Hair follicle dermal papilla cell (primary cell): ENCODE measurements around the gene P3H4. TPM values are rescaled to one million over a fixed set of nuclear protein-coding genes. Genes with fewer than 3 reads are reported as not detected.

ENCODE experiments used
- total RNA-seq: library from RNA; depleted of rRNA; stranded (reverse); fragments of >200 nt; gene quantifications from 2 replicates; pipeline ENCODE4 v1.2.3, GENCODE V29; 2012

Gene P3H4, protein sequence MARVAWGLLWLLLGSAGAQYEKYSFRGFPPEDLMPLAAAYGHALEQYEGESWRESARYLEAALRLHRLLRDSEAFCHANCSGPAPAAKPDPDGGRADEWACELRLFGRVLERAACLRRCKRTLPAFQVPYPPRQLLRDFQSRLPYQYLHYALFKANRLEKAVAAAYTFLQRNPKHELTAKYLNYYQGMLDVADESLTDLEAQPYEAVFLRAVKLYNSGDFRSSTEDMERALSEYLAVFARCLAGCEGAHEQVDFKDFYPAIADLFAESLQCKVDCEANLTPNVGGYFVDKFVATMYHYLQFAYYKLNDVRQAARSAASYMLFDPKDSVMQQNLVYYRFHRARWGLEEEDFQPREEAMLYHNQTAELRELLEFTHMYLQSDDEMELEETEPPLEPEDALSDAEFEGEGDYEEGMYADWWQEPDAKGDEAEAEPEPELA
- total RNA-seq = 53.8 and 72.7 TPM in 2 replicates

DNA sequence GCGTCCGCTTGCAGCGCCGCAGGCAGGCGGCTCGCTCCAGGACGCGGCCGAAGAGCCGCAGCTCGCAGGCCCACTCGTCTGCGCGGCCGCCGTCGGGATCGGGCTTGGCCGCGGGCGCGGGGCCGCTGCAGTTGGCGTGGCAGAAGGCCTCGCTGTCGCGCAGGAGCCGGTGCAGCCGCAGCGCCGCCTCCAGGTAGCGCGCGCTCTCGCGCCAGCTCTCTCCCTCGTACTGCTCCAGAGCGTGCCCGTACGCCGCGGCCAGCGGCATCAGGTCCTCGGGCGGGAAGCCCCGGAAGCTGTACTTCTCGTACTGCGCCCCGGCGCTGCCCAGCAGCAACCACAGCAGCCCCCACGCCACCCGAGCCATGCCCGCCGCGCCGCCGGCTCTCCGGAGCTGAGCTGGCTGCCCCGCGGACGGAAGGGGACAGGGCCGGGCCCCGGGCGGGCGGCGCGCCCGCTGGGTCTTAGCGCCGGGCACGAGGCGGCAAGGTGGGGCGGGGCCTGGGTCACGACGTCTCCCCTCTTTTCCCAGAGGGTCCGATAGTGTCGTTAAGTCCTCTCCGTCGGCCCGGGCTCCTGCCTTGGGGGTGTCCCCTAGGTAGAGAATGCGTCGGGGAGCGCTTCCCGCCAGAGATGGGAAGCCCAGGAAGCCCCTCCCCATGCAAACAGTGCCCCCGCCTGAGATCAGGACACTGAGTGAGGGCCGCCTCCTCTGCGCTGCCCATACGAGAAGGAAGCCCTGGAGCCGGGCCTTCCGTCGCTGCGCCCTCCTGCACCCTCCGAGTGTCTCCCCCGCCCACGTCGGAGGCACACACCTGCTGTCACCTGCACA, at the start of gene P3H4:
TSS of gene P3H4 (minus strand) at position 401 of the 832 bp plus-strand sequence. CDS start at position 367, 34 bp downstream.

DNA sequence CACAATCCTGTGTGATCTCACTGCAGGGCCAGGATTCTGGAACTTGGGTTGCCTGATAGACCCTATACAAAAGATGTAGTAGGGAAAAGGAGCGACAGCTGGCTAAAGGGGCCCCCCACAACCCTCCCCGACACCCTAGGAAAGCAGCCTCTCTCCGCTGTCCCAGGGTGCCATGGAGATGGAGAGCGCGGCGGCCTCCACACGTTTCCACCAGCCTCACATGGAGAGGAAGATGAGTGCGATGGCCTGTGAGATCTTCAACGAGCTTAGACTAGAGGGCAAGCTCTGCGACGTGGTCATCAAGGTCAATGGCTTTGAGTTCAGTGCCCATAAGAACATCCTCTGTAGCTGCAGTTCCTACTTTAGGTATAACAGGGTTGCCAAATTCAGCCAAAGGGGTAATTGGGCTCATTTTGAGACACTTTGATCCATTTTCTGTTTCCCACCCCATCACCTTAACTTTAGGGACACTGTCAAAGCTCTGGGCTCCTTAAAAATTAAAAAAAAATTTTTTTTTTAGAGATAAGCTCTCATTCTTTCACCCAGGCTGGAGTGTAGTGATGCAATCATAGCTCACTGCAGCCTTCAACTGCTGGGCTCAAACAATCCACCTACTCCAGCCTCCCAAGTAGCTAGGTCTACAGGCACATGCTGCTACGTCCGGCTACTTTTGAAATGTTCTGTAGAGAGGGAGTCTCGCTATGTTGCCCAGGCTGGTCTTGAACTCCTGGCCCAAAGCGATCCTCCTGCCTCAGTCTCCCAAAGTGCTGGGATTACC, 26.2 kb upstream of the P3H4 start, which contains the start of gene KLHL10:
TSS of gene KLHL10 (plus strand) at position 65 of the 778 bp plus-strand sequence. CDS start at position 173, 108 bp downstream.

DNA sequence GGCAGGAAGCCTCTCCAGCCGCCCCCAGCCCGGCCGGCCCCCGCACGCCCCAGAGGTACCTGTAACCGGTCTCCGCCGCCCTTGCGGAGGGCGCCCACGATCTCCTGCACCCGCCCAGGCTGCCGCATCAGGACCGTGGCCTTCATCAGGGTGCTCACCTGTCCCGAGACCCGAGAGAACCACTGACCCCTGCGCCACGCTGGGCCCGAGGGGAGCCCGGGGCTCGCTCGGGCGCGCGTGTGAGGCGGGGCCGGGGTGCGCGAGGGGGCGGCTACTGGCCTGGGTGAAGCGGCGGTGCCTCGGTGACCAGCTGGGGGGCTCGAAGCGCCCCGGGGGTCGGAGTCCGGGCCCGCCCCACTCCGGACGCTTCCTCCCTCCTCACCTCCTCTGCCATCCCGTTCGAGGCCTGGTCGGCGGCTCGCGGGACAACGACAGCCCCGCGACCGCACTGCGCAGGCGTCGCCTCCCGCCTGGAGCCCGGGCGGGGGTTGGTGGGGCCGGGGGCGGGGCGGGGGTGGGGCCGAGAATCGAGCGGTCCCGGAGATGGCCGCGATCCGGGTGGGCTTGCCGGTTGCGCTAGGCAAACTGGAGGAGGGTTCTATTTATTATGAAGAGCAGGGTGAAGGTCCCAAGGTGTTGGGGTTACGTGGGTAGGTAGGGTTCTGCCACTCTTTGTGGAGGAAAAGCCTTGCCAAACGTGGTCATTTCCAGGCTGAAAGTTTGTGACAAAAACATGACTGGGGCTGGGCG, 24.2 kb upstream of the P3H4 start, which contains the start of gene NT5C3B:
TSS of gene NT5C3B (minus strand) at position 433 of the 750 bp plus-strand sequence. CDS start at position 394, 39 bp downstream.

DNA sequence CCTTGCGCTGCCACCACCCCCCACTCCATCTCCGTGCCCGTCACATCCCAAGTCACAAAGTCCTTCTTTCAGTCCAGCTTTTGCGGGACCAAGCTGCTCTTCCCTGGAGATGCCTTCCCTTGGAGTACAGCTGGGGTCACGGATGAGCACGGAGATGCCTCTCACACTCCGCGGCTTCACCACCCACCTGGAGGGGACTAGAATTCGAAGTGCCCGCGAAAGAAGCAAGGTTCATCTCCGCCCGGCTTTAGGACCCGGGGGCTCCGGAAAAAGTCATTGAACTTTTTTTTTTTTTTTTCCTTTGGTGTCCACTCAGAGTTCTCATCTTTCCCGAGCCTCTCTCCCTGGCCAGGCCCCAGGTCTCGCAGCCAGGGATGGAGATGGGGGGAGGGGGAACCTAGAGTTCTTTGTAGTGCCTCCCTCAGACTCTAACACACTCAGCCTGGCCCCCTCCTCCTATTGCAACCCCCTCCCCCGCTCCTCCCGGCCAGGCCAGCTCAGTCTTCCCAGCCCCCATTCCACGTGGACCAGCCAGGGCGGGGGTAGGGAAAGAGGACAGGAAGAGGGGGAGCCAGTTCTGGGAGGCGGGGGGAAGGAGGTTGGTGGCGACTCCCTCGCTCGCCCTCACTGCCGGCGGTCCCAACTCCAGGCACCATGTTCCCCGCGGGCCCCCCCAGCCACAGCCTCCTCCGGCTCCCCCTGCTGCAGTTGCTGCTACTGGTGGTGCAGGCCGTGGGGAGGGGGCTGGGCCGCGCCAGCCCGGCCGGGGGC, 817 bp upstream of the P3H4 start, which contains the start of gene FKBP10:
TSS of gene FKBP10 (plus strand) at position 624 of the 771 bp plus-strand sequence. CDS start at position 655, 31 bp downstream.

DNA sequence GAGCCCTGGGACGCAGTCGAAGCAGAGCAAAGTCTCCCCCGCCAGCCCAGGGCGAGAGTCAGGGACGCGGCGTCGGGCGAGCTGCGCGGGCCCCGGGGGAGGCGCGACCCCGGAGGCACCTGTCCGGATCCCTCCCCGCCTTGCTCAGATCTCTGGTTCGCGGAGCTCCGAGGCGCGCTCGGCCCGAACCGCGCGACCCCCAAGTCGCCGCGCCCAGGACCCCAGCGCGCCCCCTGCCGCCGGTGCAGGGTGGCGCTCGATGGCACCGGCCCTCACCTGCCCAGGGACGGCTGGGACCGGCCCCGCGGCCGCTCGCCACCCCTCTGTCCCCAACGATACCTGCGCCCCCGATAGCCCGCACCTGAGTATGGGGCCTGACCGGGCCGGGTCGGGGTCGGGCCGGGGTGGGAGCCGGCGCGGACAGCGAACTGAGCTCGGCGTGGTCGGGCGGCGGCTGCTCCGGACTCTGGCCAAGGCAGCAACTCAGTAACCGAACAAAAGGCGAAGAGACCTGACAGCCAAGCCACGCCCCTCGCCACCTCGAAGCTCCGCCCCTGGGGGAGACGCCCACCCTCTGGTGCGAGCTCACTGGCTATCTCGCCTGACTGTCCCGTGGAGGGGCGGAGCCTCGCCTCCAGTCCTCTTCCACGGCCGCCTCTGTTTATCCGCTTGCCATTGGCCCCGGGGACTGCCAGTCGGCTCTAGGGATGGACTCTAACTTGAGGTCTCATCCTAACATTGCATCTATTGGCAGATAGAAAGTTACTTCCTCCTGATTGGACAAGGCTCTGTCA, 25.3 kb downstream of the P3H4 start, which contains the start of gene JUP:
TSS of gene JUP (minus strand) at position 485 of the 794 bp plus-strand sequence. CDS start 14,857 bp downstream, outside the sequence.

Other genes with a start within 250 kb of the P3H4 start
- gene KRT9, start 239.9 kb downstream of the P3H4 start, total RNA-seq = not detected in 2 replicates
- gene KRT14, start 225.1 kb downstream of the P3H4 start, total RNA-seq = 5.5 and 7.0 TPM in 2 replicates
- 0.49 and 0.65 TPM in 2 replicates for gene KRT16, start 199.2 kb downstream of the P3H4 start, total RNA-seq
- 25.7 and 36.0 TPM in 2 replicates for gene KRT17, start 187.4 kb downstream of the P3H4 start, total RNA-seq
- gene EIF1, start 123.1 kb downstream of the P3H4 start, total RNA-seq = 87.1 and 101 TPM in 2 replicates
- gene GAST, start 99.6 kb downstream of the P3H4 start, total RNA-seq = not detected in 2 replicates
- gene HAP1, start 77.3 kb downstream of the P3H4 start, total RNA-seq = under 0.01 TPM in 1 of 2 replicates, not detected in the other
- 8.5 and 10.4 TPM in 2 replicates for gene JUP, start 25.2 kb downstream of the P3H4 start, total RNA-seq
- 336 and 351 TPM in 2 replicates for gene FKBP10, start 1.1 kb upstream of the P3H4 start, total RNA-seq
- gene NT5C3B, start 24.3 kb upstream of the P3H4 start, total RNA-seq = 74.8 and 97.8 TPM in 2 replicates
- 0.12 and 1.3 TPM in 2 replicates for gene KLHL10, start 25.9 kb upstream of the P3H4 start, total RNA-seq
- gene KLHL11, start 53.5 kb upstream of the P3H4 start, total RNA-seq = 27.1 and 33.9 TPM in 2 replicates
- gene ACLY, start 107.0 kb upstream of the P3H4 start, total RNA-seq = 341 and 379 TPM in 2 replicates
- 0.97 and 1.3 TPM in 2 replicates for gene ODAD4, start 118.7 kb upstream of the P3H4 start, total RNA-seq
- gene CNP, start 154.8 kb upstream of the P3H4 start, total RNA-seq = 93.0 and 95.2 TPM in 2 replicates
- gene DNAJC7, start 205.5 kb upstream of the P3H4 start, total RNA-seq = 63.1 and 64.8 TPM in 2 replicates
- 46.8 and 50.3 TPM in 2 replicates for gene NKIRAS2, start 208.1 kb upstream of the P3H4 start, total RNA-seq
- gene C17orf113, start 238.7 kb upstream of the P3H4 start, total RNA-seq = 0.49 TPM in 2 replicates